Prostate gland (tissue), 2 donors: ENCODE measurements around the gene CNTNAP2. TPM values are rescaled to one million over a fixed set of nuclear protein-coding genes. Genes with fewer than 3 reads are reported as not detected.

Experiments used
- DNase-seq: peaks from one replicate; pipeline ENCODE4 v3.0.0-alpha.2; 2019; ENCODE audit warnings: low spot score
- H3K27ac ChIP-seq, 2 donors: fragments of 200-600 bp; sonication (generic); 2 replicates each; pipeline ENCODE4 v1.5.1; 2017 to 2019
- H3K27me3 ChIP-seq: fragments of 200-600 bp; sonication (generic); replicated peaks from 2 replicates; pipeline ENCODE4 v1.5.1; 2019; ENCODE audit not compliant: insufficient read depth
- H3K36me3 ChIP-seq, 2 donors: fragments of 200-600 bp; sonication (generic); 1 replicate in 1 of 2; 2 replicates in 1 of 2; pipeline versions ENCODE4 v1.5.1 to v1.8.1; 2017 to 2019
- H3K4me1 ChIP-seq: fragments of 200-600 bp; sonication (generic); replicated peaks from 2 replicates; pipeline ENCODE4 v1.5.1; 2019
- H3K4me3 ChIP-seq, 2 donors: fragments of 200-600 bp; sonication (generic); 2 replicates each; pipeline ENCODE4 v1.5.1; 2017 to 2019
- H3K9me3 ChIP-seq: fragments of 200-600 bp; sonication (generic); 2 replicates; pipeline ENCODE4 v1.5.1; 2017
- POLR2A ChIP-seq: fragments of 450-650 bp; IDR thresholded peaks from one replicate; pipeline ENCODE4 v1.6.1; 2016; ENCODE audit warnings: antibody characterized with exemption, mild to moderate bottlenecking
- POLR2AphosphoS5 ChIP-seq: sonication (generic); formaldehyde crosslinking; IDR thresholded peaks from one replicate; pipeline ENCODE4 v1.6.1; 2017; ENCODE audit warnings: antibody characterized with exemption
- WGBS: methylation state at CpG from one replicate; pipeline ENCODE4 v1.1.5; 2018; 5-methylcytosine and 5-hydroxymethylcytosine counted together
- intact Hi-C: fragments of 100-400 bp; cut with DNase I; formaldehyde crosslinking; loops from one replicate; pipeline ENCODE4 v1.14.2; 2022
- total RNA-seq, 2 donors: library from RNA; depleted of rRNA; stranded (reverse); fragments of >200 nt; gene quantifications; one replicate each; pipeline ENCODE4 v1.1.0, GENCODE V29; 2016
- TF ChIP-seq, protein P1 (sequence below), 4 experiments: fragments of 200-600 bp in 2 of 4; fragments of 450-650 bp in 2 of 4; sonication (generic) in 2 of 4; IDR thresholded peaks; 1 replicate in 3 of 4; 2 replicates in 1 of 4; pipeline ENCODE4 v1.5.1; 2016 to 2019; ENCODE audit warnings: antibody characterized with exemption in 4 of 4, mild to moderate bottlenecking in 2 of 4, moderate library complexity in 2 of 4

Gene CNTNAP2
- total RNA-seq, 2 donors from 2014 or later = 10.6 to 43.7 TPM

DNA sequence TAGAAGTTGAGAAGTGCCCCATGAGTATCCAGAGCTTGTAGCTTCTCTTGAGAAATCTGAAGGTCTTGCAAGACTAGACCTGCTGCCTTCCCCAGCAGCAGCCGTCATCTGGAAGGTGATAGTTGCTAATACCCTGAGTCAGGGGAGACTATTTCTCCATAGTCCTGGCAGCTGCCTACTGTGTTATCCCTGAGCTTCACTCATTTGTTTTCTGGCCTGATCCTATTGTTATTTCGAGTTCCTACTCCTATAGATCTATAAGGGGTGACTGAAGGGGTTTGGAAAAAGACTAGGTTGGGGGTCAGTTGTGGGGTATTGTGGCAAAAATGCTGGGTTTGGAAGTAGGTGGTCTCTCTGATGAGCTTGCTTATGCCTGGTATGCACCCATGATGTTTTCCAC, 297.8 kb downstream of the CNTNAP2 start:
- TF ChIP-seq, protein P1, sequence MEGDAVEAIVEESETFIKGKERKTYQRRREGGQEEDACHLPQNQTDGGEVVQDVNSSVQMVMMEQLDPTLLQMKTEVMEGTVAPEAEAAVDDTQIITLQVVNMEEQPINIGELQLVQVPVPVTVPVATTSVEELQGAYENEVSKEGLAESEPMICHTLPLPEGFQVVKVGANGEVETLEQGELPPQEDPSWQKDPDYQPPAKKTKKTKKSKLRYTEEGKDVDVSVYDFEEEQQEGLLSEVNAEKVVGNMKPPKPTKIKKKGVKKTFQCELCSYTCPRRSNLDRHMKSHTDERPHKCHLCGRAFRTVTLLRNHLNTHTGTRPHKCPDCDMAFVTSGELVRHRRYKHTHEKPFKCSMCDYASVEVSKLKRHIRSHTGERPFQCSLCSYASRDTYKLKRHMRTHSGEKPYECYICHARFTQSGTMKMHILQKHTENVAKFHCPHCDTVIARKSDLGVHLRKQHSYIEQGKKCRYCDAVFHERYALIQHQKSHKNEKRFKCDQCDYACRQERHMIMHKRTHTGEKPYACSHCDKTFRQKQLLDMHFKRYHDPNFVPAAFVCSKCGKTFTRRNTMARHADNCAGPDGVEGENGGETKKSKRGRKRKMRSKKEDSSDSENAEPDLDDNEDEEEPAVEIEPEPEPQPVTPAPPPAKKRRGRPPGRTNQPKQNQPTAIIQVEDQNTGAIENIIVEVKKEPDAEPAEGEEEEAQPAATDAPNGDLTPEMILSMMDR (IDR thresholded peaks at IDR 0.05) = no peak
- TF ChIP-seq POLR2AphosphoS5 (no peak), POLR2A (no peak)
- no peak for DNase-seq
- intact Hi-C loops = no loop called here

DNA sequence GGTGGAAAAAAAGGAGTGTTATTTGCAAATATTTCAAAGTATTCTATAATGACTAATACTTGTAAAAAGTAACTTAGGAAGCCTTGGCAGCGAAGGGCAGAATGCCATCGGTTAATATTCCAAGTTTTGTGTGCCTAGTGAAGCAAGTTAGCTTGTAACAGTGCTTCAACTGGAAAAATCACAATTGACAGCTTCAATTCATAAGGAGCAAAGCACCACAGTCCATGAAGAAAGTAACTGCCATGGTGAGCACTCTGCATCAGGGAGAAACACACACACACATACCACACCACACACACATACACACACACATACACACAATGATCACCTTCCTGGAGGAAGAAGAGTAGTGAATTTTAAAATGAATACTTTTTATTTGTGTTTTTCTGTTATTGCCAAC, 298.3 kb downstream of the CNTNAP2 start:
- Histone ChIP-seq H3K27me3 (no peaks in the 10 kb centered on the region), H3K4me1 (no peaks in the 10 kb centered on the region), H3K9me3 (no peaks in the 10 kb centered on the region), H3K36me3 (no peaks in the 10 kb centered on the region), H3K4me3 (no peak overlapping the region), H3K27ac (no peak overlapping the region)
- intact Hi-C loops = no loop called here
- no peak for DNase-seq
- WGBS = 50% methylated on average over 2 of the region's 2 CpGs
- TF ChIP-seq POLR2AphosphoS5 = no peak
- no peak for TF ChIP-seq POLR2A
- TF ChIP-seq, protein P1 (IDR thresholded peaks at IDR 0.05) = no peak

More for the DNA sequence above, 297.8 kb downstream of the CNTNAP2 start:
- H3K9me3 ChIP-seq = no peaks in the 10 kb centered on the region
- no peaks in the 10 kb centered on the region for H3K36me3 ChIP-seq
- no peak overlapping the region for H3K4me3 ChIP-seq
- WGBS = 52% methylated on average over 2 of the region's 2 CpGs
- no peaks in the 10 kb centered on the region for H3K27me3 ChIP-seq
- H3K4me1 ChIP-seq = no peaks in the 10 kb centered on the region
- H3K27ac ChIP-seq = no peak overlapping the region

DNA sequence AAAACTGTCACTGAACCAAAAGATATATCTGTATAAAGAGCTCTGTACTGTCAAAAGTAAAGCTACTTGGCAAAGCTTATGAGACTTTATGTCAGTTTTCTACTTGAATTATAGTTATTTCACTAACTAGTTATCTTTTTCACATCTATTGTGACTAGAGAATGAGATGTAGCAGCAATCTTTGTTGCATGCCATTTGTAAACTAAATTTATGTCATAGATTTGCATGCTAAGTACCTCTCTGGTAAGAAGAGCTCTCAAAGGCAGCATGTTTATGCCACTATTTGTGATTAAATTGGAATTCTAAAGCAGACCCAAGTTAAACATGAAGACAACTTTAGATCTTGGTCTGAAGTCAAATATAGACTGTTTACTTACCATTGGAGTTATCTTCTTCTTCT, 300.6 kb downstream of the CNTNAP2 start:
- intact Hi-C loops = no loop called here
- Histone ChIP-seq H3K27ac (no peak overlapping the region), H3K4me1 (no peaks in the 10 kb centered on the region), H3K9me3 (no peaks in the 10 kb centered on the region), H3K27me3 (no peaks in the 10 kb centered on the region), H3K4me3 (no peak overlapping the region), H3K36me3 (no peaks in the 10 kb centered on the region)
- DNase-seq = no peak
- TF ChIP-seq POLR2AphosphoS5 (no peak), POLR2A (no peak)
- TF ChIP-seq, protein P1 (IDR thresholded peaks at IDR 0.05) = no peak

DNA sequence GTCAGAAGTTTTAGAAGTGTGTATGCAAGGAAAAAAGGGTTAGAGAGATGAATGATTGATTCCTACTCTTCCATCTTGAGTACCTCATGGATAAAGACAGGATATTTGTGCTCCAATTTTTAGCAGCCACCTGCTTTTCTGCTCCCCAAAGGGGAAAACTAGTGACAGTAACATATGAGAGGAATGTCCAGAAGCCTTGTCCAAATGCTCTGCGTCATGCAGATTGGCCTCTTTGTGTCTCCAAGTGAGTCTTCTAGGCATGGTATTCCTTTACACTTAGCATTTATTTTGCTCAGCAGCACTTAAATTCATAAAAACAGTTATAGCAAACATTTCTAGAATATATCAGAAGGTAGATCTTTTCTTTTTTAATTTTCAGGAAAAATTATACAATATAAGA, 306.8 kb downstream of the CNTNAP2 start:
- DNase-seq = no peak
- H3K4me1 ChIP-seq = no peaks in the 10 kb centered on the region
- intact Hi-C loops = no loop called here
- no peaks in the 10 kb centered on the region for H3K36me3 ChIP-seq
- no peak for TF ChIP-seq POLR2AphosphoS5
- TF ChIP-seq POLR2A = no peak
- TF ChIP-seq, protein P1 (IDR thresholded peaks at IDR 0.05) = no peak
- WGBS = 96% methylated on average over 1 of the region's 1 CpG
- no peaks in the 10 kb centered on the region for H3K9me3 ChIP-seq
- H3K27ac ChIP-seq = no peak overlapping the region
- H3K27me3 ChIP-seq = no peaks in the 10 kb centered on the region
- no peak overlapping the region for H3K4me3 ChIP-seq

DNA sequence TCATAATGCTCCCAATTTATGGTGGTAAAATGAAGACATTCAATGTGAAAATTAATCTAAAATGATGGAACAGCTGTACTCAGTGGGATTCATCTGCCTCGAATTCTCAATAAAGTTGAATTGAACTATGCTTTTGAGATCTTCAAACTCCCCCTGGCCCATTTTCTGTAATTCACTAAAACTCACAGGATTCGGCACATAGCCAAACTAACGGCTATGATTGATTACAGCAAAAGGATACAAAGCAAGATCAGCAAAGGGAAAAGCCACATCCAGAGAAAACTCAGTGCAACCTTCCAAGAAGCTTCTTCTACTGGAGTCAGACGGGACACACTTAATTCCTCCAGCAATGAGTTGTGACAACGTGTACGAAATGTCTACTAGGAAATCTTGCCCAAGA, 307.5 kb downstream of the CNTNAP2 start:
- no peaks in the 10 kb centered on the region for H3K36me3 ChIP-seq
- 77% methylated on average over 6 of the region's 6 CpGs for WGBS
- intact Hi-C loops = no loop called here
- H3K4me3 ChIP-seq = no peak overlapping the region
- no peak for TF ChIP-seq POLR2AphosphoS5
- TF ChIP-seq POLR2A = no peak
- TF ChIP-seq, protein P1 (IDR thresholded peaks at IDR 0.05) = no peak
- H3K27me3 ChIP-seq = no peaks in the 10 kb centered on the region
- H3K27ac ChIP-seq = no peak overlapping the region
- no peaks in the 10 kb centered on the region for H3K9me3 ChIP-seq
- no peaks in the 10 kb centered on the region for H3K4me1 ChIP-seq
- DNase-seq = no peak
